Smooth muscle cell (in vitro differentiated cells): ENCODE measurements around the gene OR2L13. TPM values are rescaled to one million over a fixed set of nuclear protein-coding genes. Genes with fewer than 3 reads are reported as not detected.

Experiments
- DNase-seq: peaks from one replicate; lab custom pipeline; 2025; ENCODE audit not compliant: unreplicated experiment; lab: John Stamatoyannopoulos, UW
- H2AFZ ChIP-seq: fragments of 200-600 bp; sonication (generic); 2 replicates; pipeline ENCODE4 v1.6.0; 2016; ENCODE audit warnings: antibody characterized with exemption, low read depth, mild to moderate bottlenecking
- H3F3A ChIP-seq: fragments of 200-600 bp; sonication (generic); 2 replicates; pipeline ENCODE4 v1.6.0; 2017; ENCODE audit warnings: antibody characterized with exemption, low read depth
- H3K27ac ChIP-seq: fragments of 200-600 bp; sonication (generic); 2 replicates; pipeline ENCODE4 v1.5.1; 2016; ENCODE audit warnings: low read depth, mild to moderate bottlenecking
- H3K27me3 ChIP-seq: fragments of 200-600 bp; sonication (generic); 2 replicates; pipeline ENCODE4 v1.6.1; 2016; ENCODE audit warnings: low read depth, mild to moderate bottlenecking
- H3K36me3 ChIP-seq: fragments of 200-600 bp; sonication (generic); 2 replicates; pipeline ENCODE4 v1.5.1; 2016; ENCODE audit warnings: low read depth
- H3K4me1 ChIP-seq: fragments of 200-600 bp; sonication (generic); 2 replicates; pipeline ENCODE4 v1.5.1; 2016; ENCODE audit warnings: low read depth
- H3K4me2 ChIP-seq: fragments of 200-600 bp; sonication (generic); 2 replicates; pipeline ENCODE4 v1.6.0; 2016; ENCODE audit warnings: mild to moderate bottlenecking
- H3K4me3 ChIP-seq: fragments of 200-600 bp; sonication (generic); 2 replicates; pipeline ENCODE4 v1.5.1; 2016; ENCODE audit warnings: mild to moderate bottlenecking
- H3K79me2 ChIP-seq: fragments of 200-600 bp; sonication (generic); 2 replicates; pipeline ENCODE4 v1.6.0; 2016; ENCODE audit warnings: low read depth, mild to moderate bottlenecking
- H3K9ac ChIP-seq: fragments of 200-600 bp; sonication (generic); 2 replicates; pipeline ENCODE4 v1.6.0; 2016; ENCODE audit warnings: low read depth
- H3K9me3 ChIP-seq: fragments of 200-600 bp; sonication (generic); replicated peaks from 2 replicates; pipeline ENCODE4 v1.5.1; 2016; ENCODE audit warnings: low read depth
- H4K20me1 ChIP-seq: fragments of 200-600 bp; sonication (generic); 2 replicates; pipeline ENCODE4 v1.6.0; 2016; ENCODE audit warnings: low read depth
- WGBS: methylation state at CpG from one replicate; pipeline ENCODE4 v1.1.7; 2016; ENCODE audit warnings: low lambda C conversion rate; 5-methylcytosine and 5-hydroxymethylcytosine counted together
- polyA plus RNA-seq: library from polyadenylated mRNA; unstranded; fragments of >200 nt; fragmentation: Nextera tagmentation; extraction: Ambion mirVana; gene quantifications from 2 replicates; pipeline ENCODE4 v1.2.1, GENCODE V29; 2016
- total RNA-seq: library from RNA; depleted of rRNA; stranded (reverse); fragments of >200 nt; gene quantifications from 2 replicates; pipeline ENCODE4 v1.2.3, GENCODE V29; 2014
- TF ChIP-seq, protein P1 (sequence below): fragments of 200-600 bp; sonication (generic); IDR thresholded peaks from 2 replicates; pipeline ENCODE4 v1.5.1; 2017; ENCODE audit warnings: borderline replicate concordance, mild to moderate bottlenecking, antibody characterized with exemption; ENCODE audit not compliant: insufficient read depth, poor library complexity, severe bottlenecking

OR2L13 gene, protein sequence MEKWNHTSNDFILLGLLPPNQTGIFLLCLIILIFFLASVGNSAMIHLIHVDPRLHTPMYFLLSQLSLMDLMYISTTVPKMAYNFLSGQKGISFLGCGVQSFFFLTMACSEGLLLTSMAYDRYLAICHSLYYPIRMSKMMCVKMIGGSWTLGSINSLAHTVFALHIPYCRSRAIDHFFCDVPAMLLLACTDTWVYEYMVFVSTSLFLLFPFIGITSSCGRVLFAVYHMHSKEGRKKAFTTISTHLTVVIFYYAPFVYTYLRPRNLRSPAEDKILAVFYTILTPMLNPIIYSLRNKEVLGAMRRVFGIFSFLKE
- total RNA-seq (not detected in 2 replicates), polyA plus RNA-seq (not detected in 2 replicates)

- H3K9ac ChIP-seq = no peak within 1 kb of the TSS
- H4K20me1 ChIP-seq = no peaks in the 10 kb centered on the region
- H3K4me1 ChIP-seq = no peaks in the 10 kb centered on the region
- H3K9me3 ChIP-seq = peaks cover 6% of the 10 kb centered on the region
- no peak within 1 kb of the TSS for H3K4me3 ChIP-seq
- H3K79me2 ChIP-seq = no peaks in the 10 kb centered on the region
- no peak for DNase-seq
- no peak within 1 kb of the TSS for H2AFZ ChIP-seq
- H3F3A ChIP-seq = no peaks in the 10 kb centered on the region
- H3K4me2 ChIP-seq = no peak within 1 kb of the TSS
- no peaks in the 10 kb centered on the region for H3K27me3 ChIP-seq
- TF ChIP-seq, protein P1, sequence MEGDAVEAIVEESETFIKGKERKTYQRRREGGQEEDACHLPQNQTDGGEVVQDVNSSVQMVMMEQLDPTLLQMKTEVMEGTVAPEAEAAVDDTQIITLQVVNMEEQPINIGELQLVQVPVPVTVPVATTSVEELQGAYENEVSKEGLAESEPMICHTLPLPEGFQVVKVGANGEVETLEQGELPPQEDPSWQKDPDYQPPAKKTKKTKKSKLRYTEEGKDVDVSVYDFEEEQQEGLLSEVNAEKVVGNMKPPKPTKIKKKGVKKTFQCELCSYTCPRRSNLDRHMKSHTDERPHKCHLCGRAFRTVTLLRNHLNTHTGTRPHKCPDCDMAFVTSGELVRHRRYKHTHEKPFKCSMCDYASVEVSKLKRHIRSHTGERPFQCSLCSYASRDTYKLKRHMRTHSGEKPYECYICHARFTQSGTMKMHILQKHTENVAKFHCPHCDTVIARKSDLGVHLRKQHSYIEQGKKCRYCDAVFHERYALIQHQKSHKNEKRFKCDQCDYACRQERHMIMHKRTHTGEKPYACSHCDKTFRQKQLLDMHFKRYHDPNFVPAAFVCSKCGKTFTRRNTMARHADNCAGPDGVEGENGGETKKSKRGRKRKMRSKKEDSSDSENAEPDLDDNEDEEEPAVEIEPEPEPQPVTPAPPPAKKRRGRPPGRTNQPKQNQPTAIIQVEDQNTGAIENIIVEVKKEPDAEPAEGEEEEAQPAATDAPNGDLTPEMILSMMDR = no peak
- no peaks in the 10 kb centered on the region for H3K36me3 ChIP-seq
- no peak within 1 kb of the TSS for H3K27ac ChIP-seq
- WGBS = 44% methylated on average over 1 of the region's 1 CpG
Observed at GRCh38 chr1:248094884-248095283, at the start of gene OR2L13. Gene OR2L13 (plus strand): TSS chr1:248095184. CDS start chr1:248099376, 4,192 bp downstream.

GRCh38 chr1:248045209-248045608 is 49.8 kb upstream of the OR2L13 start:
- H3K9me3 ChIP-seq = no peaks in the 10 kb centered on the region
- H3K79me2 ChIP-seq = no peaks in the 10 kb centered on the region
- DNase-seq = no peak
- H3K4me3 ChIP-seq = no peak overlapping the region
- TF ChIP-seq, protein P1 = no peak
- H3K4me1 ChIP-seq = no peaks in the 10 kb centered on the region
- no peaks in the 10 kb centered on the region for H3F3A ChIP-seq
- 66% methylated on average over 5 of the region's 5 CpGs for WGBS
- no peak overlapping the region for H3K27ac ChIP-seq
- no peaks in the 10 kb centered on the region for H4K20me1 ChIP-seq
- no peaks in the 10 kb centered on the region for H3K27me3 ChIP-seq
- no peak overlapping the region for H3K4me2 ChIP-seq
- H2AFZ ChIP-seq = no peak overlapping the region
- H3K36me3 ChIP-seq = no peaks in the 10 kb centered on the region
- no peak overlapping the region for H3K9ac ChIP-seq

DNA sequence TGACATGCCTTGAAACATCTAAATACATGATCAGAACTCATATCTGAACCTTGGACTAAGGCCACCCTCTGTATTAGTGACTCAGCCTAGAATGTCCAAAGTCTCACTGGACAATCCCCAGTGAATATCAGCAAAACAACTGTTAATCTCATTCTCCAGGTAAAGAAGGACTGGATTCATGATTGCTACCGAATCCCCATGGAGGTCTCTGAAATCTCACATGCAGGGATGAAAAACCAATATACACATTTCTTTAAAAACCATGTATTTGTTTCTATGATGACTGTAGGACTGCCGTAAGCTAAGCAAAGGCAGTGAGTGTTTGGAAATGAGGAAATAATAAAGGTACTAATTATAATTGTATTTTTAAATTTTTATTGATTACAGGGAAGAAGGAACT is 48.4 kb upstream of the OR2L13 start, which contains the start of gene OR2L3:
Gene OR2L3 (plus strand): TSS at position 301 of the 400 bp plus-strand sequence. CDS start 13,846 bp downstream, outside the sequence.
- TF ChIP-seq, protein P1 = no peak
- no peaks in the 10 kb centered on the region for H3K79me2 ChIP-seq
- WGBS = 63% methylated on average over 2 of the region's 2 CpGs
- H4K20me1 ChIP-seq = no peaks in the 10 kb centered on the region
- no peaks in the 10 kb centered on the region for H3K36me3 ChIP-seq
- no peak within 1 kb of the TSS for H3K9ac ChIP-seq
- no peak for DNase-seq
- no peaks in the 10 kb centered on the region for H3F3A ChIP-seq
- H3K4me2 ChIP-seq = no peak within 1 kb of the TSS
- no peaks in the 10 kb centered on the region for H3K4me1 ChIP-seq
- no peak within 1 kb of the TSS for H3K27ac ChIP-seq
- H2AFZ ChIP-seq = no peak within 1 kb of the TSS
- H3K27me3 ChIP-seq = no peaks in the 10 kb centered on the region
- H3K9me3 ChIP-seq = no peaks in the 10 kb centered on the region
- no peak within 1 kb of the TSS for H3K4me3 ChIP-seq

GRCh38 chr1:248047008-248047407 is 48.0 kb upstream of the OR2L13 start:
- Histone ChIP-seq H2AFZ (no peak overlapping the region), H3K4me2 (no peak overlapping the region), H4K20me1 (no peaks in the 10 kb centered on the region), H3K4me1 (no peaks in the 10 kb centered on the region), H3F3A (no peaks in the 10 kb centered on the region), H3K4me3 (no peak overlapping the region), H3K9me3 (no peaks in the 10 kb centered on the region), H3K27ac (no peak overlapping the region), H3K36me3 (no peaks in the 10 kb centered on the region), H3K79me2 (no peaks in the 10 kb centered on the region), H3K9ac (no peak overlapping the region), H3K27me3 (no peaks in the 10 kb centered on the region)
- TF ChIP-seq, protein P1 = no peak
- DNase-seq = no peak
- WGBS = 56% methylated on average over 1 of the region's 1 CpG
